Fibroblast of mammary gland (primary cell): Measurements from ENCODE around the gene QSOX1.

Source experiments
- DNase-seq: peaks from one replicate; pipeline ENCODE4 v3.0.0-alpha.2; 2010; ENCODE audit warnings: low read depth
- H3K4me3 ChIP-seq: 2 replicates; pipeline ENCODE4 v1.5.1; 2011; ENCODE audit warnings: low read depth, mild to moderate bottlenecking, low read length, moderate library complexity; ENCODE audit not compliant: control insufficient read depth
- TF ChIP-seq, protein P1 (sequence below): conservative IDR thresholded peaks from 2 replicates; pipeline ENCODE4 v1.5.1; 2011; ENCODE audit warnings: low read depth, low read length, inconsistent platforms; ENCODE audit not compliant: control insufficient read depth, insufficient read depth

QSOX1 gene

DNA sequence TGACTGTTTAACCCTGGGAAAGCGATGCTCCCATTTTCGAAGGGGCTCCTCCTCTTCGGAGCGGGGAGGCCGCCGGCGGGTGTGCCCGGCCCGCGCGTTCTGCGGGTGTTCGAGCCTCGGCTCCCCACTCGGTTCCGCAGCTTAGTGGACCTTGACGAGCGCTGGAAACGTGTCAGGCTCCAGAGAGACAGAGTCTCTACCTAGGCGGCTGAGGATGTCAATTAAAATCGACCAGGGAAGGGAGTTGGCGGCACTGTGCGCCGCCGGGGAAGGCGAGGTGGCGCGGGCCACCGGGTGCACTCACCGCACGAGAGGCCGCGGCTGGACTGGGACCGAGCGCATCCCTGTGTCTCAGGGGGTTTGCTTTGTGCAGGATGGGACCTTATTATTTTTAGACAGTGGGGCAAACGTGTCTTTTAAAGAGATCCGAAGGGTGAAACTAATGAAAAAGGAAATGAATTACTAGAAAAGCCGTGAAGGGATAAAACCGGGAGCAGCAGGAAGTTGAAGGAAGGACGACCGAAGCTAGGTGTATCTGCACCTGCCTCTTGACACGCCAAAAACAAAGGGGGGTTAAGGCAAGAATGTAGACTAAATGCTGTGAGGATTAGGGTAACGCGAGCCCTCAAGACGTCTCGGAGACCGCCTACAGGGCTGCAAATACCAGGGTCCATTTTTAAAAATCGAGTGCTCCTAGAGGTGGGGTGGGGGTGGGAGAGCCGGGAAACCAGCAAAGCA is 81.0 kb downstream of the QSOX1 start:
- no peak for DNase-seq
- H3K4me3 ChIP-seq: no peak overlapping the region
- TF ChIP-seq, protein P1, sequence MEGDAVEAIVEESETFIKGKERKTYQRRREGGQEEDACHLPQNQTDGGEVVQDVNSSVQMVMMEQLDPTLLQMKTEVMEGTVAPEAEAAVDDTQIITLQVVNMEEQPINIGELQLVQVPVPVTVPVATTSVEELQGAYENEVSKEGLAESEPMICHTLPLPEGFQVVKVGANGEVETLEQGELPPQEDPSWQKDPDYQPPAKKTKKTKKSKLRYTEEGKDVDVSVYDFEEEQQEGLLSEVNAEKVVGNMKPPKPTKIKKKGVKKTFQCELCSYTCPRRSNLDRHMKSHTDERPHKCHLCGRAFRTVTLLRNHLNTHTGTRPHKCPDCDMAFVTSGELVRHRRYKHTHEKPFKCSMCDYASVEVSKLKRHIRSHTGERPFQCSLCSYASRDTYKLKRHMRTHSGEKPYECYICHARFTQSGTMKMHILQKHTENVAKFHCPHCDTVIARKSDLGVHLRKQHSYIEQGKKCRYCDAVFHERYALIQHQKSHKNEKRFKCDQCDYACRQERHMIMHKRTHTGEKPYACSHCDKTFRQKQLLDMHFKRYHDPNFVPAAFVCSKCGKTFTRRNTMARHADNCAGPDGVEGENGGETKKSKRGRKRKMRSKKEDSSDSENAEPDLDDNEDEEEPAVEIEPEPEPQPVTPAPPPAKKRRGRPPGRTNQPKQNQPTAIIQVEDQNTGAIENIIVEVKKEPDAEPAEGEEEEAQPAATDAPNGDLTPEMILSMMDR: no peak

DNA sequence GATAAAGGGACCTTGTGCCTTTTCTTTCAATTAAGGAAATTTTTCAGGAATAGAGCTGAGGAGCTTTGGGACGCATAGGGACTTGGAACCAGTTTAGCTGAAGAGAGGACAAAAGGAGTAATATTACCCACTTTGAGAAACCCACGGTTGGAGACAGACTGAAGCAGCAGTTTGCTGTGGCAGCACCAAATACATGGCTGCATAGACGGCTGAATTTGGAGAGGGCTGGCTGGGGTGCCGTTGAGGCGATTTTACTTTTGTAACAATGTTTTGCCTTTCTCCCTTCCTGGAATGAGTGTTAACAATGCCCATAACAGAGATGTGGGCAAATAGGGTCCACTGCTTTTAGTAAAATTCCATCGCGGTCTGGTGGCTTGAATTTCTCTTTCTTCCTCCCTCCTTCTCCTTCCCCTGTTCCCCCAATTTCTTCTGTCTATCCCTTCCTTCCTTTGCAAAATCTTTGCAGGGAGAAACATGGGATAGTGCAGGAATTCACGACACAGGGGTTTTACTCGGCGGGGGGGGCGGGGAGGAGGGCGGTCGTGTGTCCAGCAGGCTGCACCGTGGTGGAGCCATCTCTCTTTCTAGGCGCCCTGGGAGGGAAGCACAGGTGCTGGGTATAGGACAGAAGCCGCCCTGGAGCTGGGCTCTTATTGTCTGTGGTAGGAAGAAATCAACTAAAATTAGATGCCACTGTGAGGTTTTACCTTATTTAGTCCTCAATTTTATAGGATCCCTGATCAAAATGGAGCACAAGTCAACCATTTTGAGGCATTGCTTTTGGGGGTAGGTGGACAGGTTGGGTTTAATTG is 82.2 kb downstream of the QSOX1 start:
- DNase-seq: no peak
- H3K4me3 ChIP-seq: no peak overlapping the region
- TF ChIP-seq, protein P1: no peak

DNA sequence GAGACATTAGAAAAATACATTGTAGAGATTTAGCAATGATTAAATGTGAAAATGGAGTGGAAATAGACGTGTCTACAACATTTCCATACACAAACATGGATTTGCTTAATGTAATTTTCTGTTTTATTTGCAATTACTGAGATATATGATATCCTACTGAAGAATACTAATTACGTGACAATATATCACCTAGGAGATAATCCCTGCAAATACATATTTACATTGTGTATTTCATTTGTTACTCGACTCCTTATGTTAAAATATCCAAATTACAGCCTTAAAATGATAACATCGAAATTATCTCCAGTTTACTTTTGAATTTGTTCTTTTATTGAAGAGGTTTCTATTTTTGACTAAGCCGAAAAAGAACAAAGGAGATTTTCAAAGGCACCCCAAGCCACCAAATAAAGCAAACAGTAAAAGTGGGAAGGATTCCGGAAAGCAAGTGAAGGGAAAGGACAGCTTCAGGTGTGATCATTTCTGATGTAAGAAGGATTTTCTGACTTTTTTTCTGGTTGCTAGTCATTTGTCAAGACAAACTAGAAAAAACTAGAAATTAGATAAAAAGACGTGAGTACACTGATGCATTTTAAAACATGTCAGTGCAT is 83.3 kb downstream of the QSOX1 start:
- DNase-seq: no peak
- TF ChIP-seq, protein P1: no peak
- H3K4me3 ChIP-seq: no peak overlapping the region

DNA sequence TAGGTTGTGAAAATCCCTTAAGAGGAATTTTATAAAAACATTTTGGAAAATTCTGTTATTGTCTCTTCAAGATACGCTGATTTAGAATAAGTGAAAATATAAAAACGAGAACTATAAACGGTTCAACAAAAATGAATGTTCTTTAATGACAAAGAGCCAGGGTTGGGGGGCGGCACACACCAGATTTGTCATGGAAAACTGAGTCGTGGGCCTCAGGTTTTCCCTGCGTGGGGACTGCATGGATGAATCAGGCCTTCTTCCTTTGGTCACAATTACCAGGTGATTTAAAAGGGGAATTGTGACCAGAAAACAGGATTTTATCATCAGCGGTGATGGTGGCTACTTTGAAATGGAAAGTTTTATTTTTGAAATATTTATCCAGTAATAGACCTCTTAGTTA is 84.0 kb downstream of the QSOX1 start:
- H3K4me3 ChIP-seq: no peak overlapping the region
- TF ChIP-seq, protein P1: no peak
- DNase-seq: no peak

- TF ChIP-seq, protein P1: no peak
These were observed 84.8 kb downstream of the QSOX1 start for GRCh38 chr1:180239145-180240096.

More at GRCh38 chr1:180239145-180240096, 84.8 kb downstream of the QSOX1 start:
- no peak for DNase-seq
- H3K4me3 ChIP-seq: no peak overlapping the region
